ENCODE data around the gene ALOX12.

The ALOX12 gene

DNA sequence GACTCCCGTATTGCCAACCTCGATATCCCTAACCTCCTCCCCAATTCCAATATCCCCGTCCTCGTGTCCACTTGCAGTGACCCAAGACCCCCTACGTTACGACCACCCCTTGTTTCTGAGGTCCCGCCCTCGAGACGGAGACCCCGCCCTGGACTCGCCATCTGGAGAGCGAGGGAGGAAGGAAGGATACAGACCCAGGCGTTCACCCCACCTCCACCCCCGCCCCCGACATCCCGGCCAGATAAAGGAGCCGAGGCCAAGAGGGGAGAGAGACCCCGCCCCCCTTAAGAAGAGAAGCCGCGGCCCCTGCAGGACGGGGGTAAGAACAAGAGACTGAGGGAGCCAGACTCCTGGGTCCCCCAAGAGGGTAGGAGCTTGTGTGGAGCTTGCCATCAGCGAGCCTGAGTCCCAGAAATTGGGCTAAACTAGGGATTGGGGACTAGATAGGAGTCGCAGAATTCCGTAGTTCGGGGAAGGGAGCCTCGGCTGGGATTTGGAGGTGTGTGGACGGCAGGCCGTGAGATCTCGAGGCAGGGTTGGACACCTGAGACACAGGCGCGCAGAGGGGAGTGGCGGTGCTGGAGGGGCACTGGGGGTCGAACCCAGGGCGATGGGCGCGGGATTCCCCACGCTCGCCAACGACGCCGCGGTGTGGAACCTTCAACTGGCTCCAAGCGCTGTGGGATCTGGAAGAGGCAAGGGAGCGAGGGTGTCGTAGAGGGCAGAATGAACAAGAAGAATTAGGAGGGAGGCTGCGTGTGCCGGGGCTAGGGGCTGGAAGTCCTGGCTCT lies 27.1 kb downstream of the ALOX12 start, which contains the start of gene BCL6B:
BCL6B (plus strand) TSS at position 270 of the 791 bp plus-strand sequence. CDS start 622 bp downstream, outside the sequence.
- DNase-seq: no peak

DNA sequence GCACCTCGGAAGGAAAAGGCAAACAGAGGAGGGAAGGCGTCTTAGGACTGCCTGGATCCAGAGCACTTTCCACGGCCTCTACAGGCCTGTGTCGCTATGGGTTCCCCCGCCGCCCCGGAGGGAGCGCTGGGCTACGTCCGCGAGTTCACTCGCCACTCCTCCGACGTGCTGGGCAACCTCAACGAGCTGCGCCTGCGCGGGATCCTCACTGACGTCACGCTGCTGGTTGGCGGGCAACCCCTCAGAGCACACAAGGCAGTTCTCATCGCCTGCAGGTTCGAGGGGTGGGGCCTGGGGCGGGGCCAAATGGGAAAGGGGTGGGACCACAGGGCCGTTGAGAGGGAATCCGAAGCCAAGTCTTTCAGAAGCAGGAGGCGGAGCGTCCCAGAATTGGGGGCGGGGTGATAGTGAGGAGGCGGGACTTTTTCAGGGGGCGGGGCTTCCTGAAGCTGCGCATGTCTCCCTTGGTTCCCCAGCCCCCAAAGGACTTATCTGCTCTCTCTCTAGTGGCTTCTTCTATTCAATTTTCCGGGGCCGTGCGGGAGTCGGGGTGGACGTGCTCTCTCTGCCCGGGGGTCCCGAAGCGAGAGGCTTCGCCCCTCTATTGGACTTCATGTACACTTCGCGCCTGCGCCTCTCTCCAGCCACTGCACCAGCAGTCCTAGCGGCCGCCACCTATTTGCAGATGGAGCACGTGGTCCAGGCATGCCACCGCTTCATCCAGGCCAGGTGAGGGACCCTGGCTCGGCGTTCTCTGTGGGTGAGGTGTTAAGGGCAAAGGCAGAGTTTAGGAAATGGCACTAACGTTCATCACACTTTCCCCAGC lies 27.9 kb downstream of the ALOX12 start:
- peak; percentile 91 to 97 (median 93) for DNase-seq

DNA sequence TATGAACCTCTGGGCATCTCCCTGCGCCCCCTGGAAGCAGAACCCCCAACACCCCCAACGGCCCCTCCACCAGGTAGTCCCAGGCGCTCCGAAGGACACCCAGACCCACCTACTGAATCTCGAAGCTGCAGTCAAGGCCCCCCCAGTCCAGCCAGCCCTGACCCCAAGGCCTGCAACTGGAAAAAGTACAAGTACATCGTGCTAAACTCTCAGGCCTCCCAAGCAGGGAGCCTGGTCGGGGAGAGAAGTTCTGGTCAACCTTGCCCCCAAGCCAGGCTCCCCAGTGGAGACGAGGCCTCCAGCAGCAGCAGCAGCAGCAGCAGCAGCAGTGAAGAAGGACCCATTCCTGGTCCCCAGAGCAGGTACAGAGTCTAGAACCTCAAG lies 28.5 kb downstream of the ALOX12 start:
- DNase-seq: no peak

DNA sequence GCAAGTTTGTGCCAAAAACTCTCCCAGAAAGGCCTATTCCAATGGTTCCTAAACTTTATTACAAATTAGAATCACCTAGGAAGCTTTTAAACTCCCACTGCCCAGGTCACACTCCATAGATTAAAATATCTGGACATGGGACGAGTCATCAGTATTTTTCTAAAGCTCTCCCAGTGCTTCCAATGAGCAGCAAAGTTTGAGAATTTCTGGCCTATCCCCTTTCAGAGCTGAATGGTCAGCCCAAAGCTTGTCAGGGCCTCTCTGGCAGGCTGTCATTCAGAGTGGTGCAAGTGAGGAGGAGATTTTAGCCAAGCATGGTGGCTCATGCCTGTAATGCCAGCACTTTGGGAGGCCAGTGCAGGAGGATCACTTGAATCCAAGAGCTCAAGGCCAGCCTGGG lies 29.4 kb downstream of the ALOX12 start:
- no peak for DNase-seq

DNA sequence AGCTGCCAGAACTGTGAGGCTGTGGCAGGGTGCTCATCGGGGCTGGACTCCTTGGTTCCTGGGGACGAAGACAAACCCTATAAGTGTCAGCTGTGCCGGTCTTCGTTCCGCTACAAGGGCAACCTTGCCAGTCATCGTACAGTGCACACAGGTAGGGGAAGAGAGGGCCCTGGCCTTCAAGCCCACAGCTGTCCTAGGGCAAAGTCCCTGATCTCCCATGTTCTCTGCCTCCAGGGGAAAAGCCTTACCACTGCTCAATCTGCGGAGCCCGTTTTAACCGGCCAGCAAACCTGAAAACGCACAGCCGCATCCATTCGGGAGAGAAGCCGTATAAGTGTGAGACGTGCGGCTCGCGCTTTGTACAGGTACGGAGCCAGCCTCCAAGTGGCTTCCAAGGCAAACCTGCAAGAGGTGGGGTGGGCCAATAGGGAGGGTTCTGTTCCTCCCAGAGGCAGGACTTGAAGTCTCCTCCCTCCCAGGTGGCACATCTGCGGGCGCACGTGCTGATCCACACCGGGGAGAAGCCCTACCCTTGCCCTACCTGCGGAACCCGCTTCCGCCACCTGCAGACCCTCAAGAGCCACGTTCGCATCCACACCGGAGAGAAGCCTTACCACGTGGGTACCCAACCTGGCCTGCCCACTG lies 30.7 kb downstream of the ALOX12 start:
- DNase-seq: no peak

DNA sequence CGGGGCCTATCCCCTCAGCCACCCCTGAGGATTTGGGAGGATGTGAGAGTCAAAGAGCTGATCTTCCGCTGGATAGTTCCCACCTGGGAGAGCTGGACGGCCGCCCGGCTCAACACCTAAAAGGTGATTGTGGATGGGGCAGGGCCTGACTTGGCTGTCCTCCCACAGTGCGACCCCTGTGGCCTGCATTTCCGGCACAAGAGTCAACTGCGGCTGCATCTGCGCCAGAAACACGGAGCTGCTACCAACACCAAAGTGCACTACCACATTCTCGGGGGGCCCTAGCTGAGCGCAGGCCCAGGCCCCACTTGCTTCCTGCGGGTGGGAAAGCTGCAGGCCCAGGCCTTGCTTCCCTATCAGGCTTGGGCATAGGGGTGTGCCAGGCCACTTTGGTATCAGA lies 31.5 kb downstream of the ALOX12 start:
- no peak for DNase-seq

DNA sequence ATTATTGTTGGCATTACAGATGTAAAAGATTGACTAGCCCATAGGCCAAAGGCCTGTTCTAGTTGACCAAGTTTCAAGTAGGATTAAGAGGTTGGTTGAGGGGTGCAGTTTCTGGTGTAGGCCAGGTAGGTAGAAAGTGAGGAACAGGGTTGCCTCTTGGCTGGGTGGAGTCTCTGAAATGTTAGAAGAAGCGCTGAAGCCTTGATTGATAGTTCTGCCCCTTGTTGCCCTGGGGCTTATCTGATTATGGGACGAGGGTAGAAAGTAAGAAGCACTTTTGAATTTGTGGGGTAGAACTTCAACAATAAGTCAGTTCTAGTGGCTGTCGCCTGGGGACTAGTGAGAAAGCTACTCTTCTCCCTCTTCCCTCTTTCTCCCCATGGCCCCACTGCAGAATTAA lies 33.2 kb downstream of the ALOX12 start:
- no peak for DNase-seq

DNA sequence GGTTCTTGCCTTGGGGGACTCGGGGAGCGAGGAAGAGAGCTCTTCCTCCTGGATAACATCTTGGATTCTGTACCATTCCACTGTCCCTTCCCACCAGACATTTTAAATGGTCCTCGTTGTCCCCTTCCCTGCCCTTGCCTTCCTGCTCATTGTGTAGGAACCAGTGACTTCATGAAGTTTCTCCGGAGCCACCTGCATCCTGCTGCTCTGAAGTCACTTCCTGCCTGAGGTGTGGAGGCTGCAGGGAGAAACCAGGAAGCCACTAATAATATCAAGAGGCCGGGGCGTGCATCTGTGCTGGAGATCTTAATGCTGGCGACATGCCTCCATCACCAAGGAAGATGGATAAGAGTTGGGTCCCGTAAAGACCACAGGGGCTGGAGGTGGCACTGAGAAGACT lies 33.8 kb downstream of the ALOX12 start:
- peak in 2 of 5 donors; percentile 42 to 79 for DNase-seq

DNA sequence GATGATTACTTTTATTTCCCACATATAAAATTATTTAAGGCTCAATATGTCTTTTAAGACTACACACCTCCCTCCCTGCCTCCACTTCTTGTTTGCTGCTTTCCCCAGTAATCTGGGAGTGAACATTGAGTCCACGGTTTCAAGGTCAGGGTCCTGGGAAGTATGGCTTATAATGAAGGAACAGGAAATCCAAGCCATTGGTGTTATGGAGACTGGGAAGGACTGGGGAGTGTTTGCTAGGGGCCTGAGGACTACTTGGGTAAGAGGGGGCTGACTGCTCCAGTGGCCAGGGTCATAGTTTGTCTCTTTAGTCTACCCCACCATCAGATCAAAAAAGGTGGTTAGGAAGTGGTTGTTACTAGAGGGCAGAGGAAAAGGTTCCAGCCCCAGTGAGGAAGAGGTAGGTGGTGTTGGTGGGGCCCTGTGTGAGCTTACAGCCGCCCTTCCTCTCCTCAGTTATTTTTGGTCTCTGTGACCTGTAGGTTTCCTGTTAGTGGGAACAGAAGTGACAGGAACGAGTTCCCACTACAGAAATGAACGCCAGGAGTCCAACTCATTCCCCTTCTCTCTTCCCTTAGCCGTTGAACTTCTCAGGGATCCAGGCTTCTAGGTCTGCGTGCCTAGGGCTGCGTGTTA lies 39.2 kb downstream of the ALOX12 start:
- peak in 1 of 5 donors; percentile 74 for DNase-seq

DNA sequence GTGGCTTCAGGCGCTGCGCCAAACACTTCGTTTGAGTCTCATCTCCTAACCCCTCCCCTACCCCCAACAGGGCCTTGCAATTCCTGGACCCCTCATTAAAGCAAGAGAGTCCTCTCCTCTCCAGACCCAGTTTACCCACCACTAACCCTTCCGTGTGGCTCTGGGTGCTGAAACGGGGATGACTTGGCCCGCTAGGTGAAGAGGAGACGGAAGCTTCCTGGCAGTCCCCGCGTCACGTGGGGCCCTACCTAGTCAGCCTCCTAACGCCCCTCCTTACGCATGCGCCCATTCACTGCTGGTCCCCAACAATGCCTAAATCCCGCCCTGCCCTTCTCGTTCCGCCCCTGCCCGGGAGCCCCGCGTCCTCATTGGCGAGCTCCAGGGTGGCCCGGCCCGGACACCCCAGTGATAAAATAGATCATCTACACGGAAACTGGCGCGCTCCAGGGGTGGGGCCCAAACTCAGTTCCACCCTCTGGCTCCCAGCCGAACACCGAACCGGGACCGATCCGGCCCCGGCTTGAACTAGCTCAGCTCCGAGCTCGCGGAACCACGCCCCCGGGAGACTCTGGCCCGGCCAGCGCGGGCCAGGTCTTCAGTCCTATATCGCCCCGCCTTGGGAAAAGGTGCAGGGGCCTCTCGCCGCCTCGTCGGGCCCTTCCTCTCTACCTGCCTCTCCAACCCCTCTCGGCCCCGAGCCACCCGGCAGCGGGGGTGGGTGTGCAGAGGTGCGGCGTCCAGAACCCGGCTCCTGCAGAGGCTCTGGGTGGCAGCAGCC lies 39.9 kb downstream of the ALOX12 start, which contains the start of gene SLC16A13:
SLC16A13 (plus strand) TSS at position 425 of the 778 bp plus-strand sequence. CDS start 368 bp downstream, outside the sequence.
- DNase-seq: peak; percentile 98 to 99 (median 99)

DNA sequence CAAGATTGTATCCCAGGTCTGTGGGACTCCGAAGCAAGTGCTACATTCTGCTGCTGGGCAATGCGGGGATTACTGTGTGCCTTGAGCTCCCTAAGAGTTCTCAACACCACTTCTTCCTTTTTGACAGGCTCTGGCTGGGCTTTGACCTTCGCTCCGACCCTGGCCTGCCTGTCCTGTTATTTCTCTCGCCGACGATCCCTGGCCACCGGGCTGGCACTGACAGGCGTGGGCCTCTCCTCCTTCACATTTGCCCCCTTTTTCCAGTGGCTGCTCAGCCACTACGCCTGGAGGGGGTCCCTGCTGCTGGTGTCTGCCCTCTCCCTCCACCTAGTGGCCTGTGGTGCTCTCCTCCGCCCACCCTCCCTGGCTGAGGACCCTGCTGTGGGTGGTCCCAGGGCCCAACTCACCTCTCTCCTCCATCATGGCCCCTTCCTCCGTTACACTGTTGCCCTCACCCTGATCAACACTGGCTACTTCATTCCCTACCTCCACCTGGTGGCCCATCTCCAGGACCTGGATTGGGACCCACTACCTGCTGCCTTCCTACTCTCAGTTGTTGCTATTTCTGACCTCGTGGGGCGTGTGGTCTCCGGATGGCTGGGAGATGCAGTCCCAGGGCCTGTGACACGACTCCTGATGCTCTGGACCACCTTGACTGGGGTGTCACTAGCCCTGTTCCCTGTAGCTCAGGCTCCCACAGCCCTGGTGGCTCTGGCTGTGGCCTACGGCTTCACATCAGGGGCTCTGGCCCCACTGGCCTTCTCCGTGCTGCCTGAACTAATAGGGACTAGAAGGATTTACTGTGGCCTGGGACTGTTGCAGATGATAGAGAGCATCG lies 42.4 kb downstream of the ALOX12 start:
- DNase-seq: no peak

DNA sequence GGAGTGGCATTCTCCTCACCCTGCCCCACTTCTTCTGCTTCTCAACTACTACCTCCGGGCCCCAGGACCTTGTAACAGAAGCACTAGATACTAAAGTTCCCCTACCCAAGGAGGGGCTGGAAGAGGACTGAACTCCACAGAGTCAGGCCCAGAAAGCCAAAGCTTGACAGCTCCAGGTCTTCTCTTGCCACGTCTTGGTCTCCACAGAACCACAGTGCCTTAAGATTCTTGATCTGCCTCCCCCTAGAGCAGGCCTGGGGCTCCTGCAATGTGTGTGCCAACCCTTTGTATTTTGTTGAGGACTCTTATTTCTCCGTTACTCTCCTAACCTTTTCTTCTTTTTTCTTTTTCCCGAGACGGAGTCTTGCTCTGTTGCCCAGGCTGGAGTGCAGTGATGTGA lies 44.0 kb downstream of the ALOX12 start:
- DNase-seq: no peak

DNA sequence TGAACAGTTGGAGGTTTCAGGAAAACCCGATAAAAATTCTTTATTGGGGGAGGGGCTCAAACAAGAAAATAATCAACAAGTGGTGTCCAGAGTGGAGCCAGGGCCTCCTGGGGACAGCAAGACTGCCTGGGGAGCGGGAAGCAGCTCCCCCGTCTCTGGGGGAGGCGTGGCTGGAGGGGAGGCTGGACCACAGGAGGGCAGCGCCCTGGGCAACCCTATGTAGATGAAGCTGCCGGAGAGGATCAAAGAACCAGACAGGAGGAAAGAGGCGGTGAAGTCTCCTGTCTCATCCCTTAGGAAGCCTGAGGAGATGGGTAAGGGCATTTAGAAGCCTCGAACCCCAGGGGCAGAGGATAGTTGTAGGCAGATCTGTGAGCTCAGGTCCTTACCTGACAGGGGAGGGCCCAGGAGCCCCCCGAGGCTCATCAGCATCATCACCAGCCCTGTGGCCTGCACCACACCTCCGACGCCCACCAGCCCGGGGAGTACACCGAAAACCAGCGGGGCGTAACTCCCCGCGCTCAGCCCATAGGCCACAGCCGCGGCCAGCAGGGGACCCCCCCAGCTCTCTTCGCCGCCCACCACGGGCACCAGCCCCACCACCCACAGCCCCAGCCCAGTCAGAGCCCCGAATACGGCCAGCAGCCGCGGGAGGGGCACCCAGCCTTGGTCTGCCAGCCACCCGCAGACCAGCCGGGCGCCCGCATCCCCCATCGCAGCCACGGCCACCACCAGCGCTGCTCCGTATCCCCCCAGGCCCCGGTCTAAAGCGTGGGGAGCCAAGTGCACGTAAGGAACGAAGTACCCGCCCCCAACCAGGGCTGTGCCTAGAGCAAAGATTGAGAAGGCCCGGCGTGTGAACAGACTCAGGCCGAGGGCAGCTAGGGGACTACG lies 46.0 kb downstream of the ALOX12 start:
- DNase-seq: no peak

DNA sequence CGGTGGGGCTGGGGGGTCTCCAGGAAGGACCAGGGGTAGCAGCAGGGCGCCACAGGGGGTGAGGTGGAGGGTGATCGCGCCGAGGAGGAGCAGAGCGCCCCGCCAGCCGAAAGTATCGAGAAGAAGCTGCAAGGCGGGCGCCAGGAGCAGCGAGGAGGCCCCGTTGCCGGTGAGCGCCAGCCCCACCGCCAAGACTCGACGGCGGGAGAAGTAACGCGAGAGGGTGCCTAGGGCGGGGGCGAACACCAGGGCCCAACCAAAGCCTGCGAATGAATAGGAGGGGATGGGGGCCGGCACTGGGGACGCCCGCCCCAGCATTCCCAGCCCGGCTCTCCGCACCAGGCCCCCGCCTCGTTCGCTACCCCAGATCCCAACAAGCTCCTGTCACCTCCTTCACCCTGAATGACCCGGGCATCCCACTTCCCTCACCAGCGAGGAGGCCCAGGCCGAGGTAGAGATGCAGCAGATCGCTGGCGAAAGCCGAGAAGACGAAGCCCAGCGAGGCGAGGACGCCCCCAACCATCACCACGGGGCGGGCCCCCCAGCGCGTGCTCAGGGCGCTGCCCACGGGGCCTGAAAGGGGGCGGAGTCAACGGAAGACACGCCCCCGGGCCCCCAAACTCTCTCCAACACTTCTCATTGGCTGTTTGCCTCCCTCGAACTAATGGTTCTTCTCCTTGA lies 46.8 kb downstream of the ALOX12 start:
- peak in 2 of 5 donors; percentile 25 to 46 for DNase-seq

DNA sequence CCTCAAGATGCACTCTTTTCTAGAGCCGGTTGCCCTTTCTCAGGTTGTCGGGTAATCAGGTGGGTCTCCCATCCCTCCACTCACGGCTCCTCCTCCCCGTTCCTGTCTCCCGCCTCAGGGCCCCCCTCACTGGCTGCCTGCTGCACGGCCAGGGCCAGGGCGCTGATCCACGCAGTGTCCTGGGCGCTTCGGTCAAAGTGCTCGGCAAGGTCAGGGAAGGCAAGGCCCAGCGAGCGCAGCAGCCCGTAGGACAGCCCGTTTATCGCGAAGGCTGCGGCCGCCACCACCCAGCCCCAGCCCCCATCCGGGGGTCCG lies 47.3 kb downstream of the ALOX12 start:
- no peak for DNase-seq

DNA sequence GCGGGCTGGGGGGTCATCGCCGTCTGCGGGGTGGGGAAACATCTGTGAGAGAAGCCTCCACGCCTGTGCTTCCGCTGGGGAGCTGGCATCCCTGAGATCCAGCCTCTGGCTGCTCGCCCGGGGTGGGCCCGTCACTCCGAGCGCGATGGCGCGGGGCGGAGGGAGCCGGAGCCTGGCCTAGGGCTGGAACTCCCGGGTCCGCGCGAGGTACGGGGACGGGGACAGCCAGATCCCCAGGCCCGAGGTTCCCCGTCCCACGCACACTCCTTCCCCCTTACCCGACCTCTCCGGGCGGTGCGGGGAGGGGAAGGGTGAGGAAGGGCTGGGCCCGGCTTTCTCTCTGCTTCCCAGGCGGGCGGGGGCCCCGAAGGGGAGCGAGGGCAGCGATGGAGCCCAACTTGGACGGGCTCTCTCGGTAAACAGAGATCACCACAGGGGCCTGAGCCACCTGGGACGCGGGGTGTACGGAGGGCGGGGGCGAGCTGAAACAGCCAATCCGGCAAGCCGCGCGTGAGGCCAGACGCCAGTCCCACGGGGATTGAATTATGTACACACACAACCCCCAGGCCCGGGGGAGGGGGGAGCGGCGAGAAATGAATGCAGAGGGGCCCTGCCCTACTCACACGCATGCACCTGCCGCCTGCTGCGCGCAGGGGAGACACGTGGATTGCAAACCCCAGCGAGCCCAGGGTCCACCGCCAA lies 47.8 kb downstream of the ALOX12 start, which contains the start of gene SLC16A11:
SLC16A11 (minus strand) TSS at position 596 of the 702 bp plus-strand sequence; CDS start at position 17, 579 bp downstream.
- peak in 1 of 5 donors; percentile 18 for DNase-seq

DNA sequence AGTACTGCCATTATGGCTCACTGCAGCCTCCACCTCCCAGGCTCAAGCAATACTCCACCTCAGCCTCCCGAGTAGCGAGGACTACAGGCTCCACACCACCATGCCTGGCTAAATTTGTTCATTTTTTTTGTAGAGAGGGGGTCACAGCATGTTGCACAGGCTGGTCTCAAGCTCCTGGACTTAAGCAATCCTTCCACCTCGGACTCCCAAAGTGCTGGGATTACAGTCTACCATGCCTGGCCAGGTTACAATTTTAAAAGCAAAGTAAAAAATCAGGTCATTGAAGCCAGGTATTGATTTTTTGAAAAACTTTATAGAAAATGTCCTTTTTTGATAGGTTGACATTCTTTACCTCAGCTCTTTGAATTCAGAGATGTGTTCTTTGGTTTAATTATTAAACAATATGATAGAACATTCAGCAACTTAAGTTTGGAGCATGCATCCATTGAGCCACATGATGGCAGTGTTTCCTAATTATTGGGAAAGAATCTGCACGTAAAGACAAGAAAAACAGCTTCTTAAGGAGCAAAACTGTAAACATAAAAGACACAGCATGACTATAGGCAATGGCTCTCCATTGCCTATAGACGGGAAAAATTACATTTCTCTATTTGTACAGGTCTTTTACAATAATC lies 49.8 kb downstream of the ALOX12 start:
- peak in 3 of 5 donors; percentile 22 to 77 (median 35) for DNase-seq
